Activated CD4-positive, alpha-beta T cell treated with anti-CD3 and anti-CD28 coated beads for 24 hours (primary cell): ENCODE measurements around the gene CDH4.

Experiments
- DNase-seq, 2 donors: peaks; one replicate each; pipeline ENCODE4 v3.0.0-alpha.2; 2020; ENCODE audit warnings: low read depth in 2 of 2

Gene CDH4

DNA sequence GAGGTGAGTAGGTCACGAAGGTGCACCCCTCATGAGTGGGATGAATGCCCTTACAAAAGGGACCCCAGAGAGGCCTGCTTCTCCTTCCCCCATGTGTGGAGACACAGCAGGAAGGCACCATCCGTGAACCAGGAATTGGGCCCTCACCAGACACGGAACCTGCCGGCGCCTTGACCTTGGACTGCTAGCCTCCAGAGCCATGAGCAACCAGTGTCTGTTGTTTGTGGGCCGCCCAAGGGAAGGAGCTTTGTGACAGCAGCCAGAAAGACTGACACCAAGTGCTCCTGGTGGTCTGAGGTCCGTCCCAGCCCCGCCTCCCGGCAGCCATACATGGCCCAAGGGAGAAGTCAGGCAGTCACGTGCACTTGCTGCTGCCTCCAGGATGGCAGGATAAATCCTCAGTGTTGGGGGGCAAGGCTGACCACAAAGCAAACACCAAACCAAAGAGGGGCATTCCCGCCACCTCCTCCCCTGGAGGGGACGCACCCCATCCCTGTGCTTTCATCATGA lies 29.3 kb downstream of the CDH4 start:
- DNase-seq, result no peak

DNA sequence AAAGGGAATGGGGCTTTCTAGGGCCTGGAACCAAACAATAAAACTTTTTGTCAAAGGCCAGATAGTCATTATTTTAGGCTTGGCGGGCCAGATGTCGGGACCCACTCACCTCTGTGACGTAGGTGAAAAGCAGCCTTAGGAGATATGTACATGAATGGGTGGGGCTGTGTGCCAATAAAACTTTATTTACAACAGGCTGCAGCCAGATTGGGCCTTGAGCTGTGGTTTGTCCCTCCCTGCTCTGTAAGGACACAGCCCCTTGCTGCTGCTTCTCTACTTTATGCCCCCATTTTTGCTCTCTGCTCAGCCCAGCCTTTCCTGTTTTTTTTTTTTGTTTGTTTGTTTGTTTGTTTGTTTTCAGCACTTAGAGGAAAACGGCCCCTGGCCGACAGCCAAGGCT lies 32.7 kb downstream of the CDH4 start:
- no peak for DNase-seq

GRCh38 chr20:61285152-61285645 lies 33.1 kb downstream of the CDH4 start:
- DNase-seq, result no peak

GRCh38 chr20:61285691-61286090 lies 33.6 kb downstream of the CDH4 start:
- no peak for DNase-seq

GRCh38 chr20:61287583-61288275 lies 35.7 kb downstream of the CDH4 start:
- DNase-seq, result no peak

DNA sequence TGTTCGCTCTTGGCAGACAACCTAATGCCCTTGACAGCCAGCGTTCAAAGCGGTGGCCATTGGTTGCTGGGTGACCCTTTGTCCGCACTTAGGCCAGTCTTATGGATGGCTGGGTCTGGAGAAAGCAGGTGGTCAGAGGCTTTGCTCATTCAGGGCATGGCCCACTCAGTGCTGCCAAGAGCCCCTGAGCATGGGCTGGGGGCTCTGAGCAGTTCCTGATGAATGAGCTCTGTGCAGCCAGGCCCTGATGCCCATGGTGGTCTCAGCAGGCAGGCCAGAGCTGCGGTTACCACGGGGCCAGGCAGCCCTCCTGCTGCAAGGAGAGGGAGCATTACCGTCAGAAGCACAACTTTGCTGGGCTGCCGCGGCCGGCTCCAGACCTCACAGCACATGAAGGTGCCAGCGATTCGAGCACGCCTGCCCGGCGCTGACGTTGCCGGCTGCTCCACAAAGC lies 36.3 kb downstream of the CDH4 start:
- no peak for DNase-seq

GRCh38 chr20:61289166-61289565 lies 37.1 kb downstream of the CDH4 start:
- no peak for DNase-seq

DNA sequence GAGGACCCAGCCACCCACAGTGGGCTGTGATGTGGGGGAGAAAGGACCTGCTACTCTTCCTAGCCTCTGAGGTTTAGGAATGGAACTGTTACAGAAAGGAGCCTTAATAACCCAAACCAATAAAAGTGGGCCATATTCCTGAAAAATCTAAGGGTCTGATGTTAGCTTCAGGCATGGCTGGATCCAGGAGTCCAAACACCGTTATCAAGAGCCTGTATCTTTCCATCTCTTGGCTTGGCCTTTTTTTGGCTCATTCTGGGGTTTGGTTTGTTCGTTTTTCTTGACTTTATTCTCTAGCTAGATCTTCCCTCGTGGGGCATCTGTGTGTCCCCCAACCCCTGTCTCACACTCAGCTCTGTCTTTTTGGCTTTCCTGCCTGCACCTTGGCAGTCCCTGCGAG lies 38.7 kb downstream of the CDH4 start:
- no peak for DNase-seq

DNA sequence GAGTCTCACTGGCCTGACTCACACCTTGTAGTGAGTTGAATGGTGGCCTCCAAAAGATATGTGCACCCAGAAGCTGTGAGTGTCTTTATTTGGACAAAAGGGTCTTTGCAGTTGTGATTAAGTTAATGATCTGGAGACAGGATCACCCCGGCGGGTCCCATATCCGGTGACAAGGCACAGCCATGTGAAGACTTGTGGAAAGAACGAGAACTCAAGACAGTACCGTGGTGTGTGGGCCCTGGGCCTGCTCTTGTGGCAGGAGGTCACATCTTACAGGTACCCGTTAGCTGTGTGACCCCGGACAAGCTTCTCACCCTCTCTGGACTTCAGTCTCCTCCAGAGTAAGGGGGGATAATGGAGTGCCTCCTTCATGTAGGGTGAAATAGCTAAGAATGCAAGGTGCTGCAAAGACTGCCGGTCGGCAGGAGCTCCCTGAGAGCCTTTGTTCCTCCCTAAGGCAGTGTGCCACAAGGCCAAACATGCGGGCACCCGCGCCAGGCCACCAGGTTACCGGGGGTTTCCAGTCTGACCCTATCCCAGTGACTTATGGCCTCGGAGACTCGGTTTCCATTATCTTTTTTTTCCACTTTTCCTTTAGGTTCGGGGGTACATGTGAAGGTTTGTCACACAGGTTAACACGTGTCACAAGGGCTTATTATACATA lies 39.2 kb downstream of the CDH4 start:
- no peak for DNase-seq

DNA sequence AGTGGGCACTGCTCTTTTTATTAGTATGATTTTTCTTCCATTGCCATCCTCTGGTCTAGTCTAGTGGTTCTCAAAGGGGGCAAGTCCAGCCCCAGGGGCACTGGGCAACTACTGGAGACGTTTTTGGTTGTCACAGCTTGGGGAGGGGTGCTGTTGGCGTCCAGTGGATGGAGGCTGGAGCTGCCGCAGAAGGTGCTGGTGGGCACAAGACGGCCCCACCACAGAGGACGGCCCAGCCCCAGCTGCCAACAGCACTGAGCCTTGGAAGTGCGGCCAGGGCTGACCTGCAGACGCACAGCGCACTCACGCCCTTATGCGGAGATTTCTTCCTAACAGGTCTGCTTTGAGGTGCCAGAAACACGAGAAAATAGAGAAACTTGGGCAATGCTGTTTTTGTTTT lies 40.3 kb downstream of the CDH4 start:
- no peak for DNase-seq

DNA sequence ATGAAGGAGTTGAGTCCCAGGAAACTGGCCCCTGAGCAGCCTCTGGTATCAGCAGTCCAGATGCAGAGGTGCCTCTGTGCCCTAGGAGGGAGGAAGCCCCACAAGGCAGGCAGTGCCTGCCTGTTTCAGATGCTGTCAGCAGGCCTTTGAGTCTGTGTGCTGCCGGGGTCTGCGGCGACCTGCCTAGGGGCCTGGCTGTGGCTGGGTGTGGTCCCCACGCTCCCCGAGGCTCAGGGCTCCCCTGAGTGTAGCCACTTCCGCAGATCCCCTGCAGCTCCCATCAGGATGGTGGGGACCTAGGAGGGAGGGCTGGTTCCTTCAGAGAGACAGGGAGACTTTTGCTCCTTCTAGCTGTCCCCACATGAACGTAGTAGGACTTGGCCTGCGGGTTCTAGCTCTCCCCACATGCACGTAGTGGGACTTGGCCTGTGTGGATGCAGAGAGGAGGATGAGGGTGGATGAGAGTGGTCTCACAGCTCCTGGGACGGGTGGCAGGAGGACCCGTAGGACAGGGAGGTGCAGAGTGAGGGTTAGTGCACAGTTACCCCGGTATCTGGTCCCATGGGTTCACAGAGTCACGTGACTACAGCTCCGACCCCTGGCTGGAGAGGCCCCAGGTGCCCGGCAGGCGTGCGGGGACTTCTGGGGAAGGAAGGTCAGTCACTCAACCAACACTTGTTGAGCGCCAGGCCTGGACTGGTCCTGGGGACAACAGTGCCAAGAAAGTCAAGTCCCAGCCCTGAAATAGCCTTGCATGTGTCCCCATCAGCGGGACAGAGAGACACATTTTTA lies 41.0 kb downstream of the CDH4 start:
- no peak for DNase-seq

DNA sequence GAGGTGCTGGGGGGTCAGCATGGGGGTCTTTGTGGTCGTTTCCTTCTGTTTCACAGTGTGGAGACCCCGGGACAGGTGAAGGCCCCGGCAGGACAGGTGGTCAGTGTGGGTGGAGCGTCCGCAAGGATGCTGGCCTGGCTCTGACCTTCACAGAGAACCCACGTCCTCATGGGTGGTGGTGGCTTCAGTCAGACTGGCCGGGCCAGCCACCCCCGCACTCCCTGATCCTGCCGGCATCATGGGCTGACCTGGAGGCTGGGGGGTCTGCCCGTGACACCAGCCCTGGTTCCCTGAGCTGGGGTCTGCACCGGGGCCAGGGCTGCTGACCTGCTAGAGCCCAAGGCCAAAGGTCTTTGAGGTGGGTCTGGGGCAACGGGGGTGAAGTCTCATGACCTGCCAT lies 41.9 kb downstream of the CDH4 start:
- DNase-seq, result no peak

GRCh38 chr20:61295249-61295648 lies 43.2 kb downstream of the CDH4 start:
- no peak for DNase-seq

DNA sequence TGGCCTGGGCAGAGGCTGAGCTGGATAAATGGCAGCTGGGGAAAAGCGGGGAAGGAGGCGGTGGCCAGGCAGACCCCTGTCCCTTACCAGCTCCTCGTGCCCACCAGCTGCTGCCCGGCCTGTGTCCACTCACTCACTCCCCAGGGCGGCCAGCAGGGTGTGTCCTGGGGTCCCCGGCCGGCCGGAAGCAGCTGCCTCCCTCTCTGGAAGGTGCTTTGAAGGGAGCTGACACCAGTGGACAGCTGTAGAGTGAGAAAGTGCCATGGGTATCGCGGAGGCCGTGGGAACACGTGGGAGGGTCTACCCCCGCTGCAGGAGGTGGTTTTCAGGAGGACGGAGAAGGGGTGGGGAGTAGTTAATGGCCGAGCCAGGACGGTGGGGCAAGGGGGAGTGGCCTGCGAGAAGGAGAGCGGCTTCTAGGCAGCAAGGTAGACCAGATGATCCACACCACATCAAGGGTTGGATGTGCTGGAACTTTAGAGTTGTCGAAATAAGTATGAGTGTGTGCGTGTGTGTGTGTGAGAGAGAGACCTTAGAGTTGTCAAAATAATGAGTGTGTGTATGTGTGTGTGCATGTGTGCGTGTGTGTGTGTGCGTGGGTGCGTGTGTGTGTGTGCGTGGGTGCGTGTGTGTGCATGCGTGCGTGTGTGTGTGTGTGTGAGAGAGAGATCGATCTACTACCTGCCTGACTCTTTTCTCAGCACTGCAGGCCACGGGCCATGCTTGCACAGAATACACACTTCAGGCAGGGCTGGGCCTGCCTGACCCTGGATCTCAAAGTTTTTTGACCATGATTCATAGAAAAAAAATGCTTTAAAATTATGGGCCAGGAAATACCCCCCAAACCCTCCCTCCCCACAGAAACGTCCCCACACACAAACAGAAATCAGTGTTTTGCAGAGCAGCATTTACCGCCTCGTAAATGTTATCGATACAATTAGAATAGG lies 43.9 kb downstream of the CDH4 start:
- DNase-seq, result no peak

DNA sequence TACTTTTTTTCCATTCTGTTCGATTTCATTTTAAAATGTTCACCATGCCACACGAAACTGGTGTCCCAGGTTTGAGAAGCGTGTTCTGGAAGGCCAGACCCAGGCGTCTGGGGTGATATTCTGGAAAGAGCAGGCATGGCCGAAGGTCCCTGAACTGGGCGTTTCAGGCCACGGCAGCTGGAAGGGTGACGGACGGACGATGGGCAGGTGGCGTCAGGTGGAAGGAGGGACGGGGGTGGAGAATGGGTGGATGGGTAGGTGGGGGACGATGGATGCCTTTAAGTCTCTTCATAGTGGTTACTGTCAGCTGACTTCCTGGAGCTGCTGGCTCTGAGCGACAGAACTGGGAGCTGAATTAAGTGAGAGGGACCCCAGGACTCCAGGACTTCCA lies 44.6 kb downstream of the CDH4 start:
- DNase-seq, result no peak

DNA sequence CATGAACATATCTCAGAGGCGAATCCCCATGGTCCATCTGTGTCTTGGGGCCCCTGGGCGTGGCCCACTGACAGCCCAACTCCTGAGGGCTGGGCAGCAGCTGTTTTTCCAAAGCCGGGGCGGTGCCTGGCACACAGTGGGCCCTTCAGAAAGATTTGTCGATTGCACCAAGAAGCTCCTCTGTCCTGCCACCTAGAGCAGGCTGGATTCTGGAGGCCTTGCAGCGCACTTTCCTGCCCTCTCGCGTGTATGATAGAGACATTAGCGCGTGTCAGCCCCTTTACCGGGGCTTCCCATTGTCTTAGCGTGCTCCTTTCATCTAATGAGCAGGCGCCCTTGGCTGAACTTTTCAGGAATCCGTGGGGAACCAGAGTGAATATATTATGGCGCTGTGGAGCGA lies 45.4 kb downstream of the CDH4 start:
- DNase-seq, result no peak

GRCh38 chr20:61297986-61298385 lies 45.9 kb downstream of the CDH4 start:
- DNase-seq, result no peak

DNA sequence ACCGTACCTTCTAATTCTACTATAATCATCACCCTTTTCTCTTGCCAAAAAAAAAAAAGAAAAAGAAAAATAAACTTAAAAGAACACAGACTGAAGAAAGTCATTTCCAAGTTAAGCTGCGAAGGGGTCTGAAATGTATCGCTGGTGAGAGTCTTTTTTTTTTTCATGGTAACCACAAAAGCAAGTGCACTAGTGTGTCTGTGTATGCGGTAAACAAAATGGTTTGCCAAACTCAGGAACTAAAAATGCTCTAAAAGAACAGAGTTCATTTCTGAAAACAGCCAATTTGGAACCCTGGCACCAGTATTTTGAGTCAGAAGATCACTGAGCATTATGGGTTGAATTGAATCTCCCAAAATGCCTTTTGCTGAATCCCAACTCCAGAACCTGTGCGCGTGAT lies 46.6 kb downstream of the CDH4 start:
- no peak for DNase-seq

DNA sequence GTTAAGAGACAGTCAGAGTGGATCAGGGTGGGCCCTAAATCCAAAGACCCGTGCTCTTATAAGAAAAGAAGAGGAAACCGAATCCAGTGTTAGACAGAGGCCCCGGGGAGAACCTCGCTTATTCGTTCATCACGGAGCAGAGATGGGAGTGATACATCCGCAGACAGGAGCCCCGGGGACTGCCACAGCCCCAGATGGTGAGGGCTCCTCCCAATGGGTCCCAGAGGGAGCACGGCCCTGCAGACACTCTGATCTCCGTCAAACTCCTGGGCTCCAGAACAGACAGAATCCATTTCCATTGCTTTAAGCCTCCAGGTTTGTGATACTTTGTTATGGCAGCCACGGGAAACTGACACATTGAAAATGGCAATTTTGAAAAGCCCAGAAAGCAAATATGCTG lies 47.0 kb downstream of the CDH4 start:
- DNase-seq, result no peak

DNA sequence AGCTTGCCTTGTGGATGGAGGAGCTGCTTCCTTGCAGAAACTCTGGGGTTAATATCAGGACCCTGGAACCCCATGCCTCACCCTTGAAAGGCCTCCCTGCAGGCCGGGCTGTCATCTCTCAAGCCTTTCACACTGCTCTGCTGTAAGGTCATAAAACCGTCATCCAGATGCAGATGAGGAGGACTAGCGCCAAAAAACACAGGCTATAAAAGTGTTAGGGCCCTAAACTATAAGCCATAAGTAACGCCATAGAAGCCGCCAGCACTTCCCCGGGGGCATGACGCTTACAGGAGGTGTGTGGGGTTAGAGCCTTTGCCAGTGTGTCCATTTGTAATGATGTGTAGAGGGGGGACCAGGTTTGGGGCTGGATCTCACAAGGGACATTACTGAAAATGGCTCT lies 47.6 kb downstream of the CDH4 start:
- no peak for DNase-seq

DNA sequence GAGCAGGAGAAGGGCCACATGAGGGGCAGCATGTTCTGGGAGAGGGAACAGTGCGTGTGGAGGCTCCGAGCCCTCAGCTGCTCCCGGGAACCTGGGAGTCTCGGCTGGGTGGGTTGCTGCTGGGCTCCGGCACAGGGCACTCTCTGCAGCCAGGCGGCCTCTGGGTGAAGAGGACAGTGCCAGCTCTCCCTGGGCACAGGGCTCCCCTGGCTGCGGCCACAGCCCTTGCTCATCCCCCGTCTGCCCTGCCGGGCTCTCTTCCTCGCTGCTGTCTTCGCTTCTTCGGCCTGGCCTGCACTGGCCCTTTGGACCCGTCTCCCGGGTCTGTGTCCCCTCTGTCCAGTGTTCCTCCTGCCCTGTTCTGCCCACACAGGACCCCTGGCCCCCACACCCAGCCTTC lies 48.2 kb downstream of the CDH4 start:
- no peak for DNase-seq
